Bone marrow (tissue), 2 donors: ENCODE results near the gene SPESP1.

Source experiments
- DNase-seq, 2 donors: peaks; one replicate each; lab custom pipeline; 2025; lab: John Stamatoyannopoulos, UW

SPESP1 gene

GRCh38 chr15:68930268-68931022 lies at the start of gene SPESP1:
Gene SPESP1, plus strand, starts transcription at chr15:68930525. Its CDS starts 129 bp downstream, at chr15:68930654.
- no peak for DNase-seq

- no peak for DNase-seq
Measured at GRCh38 chr15:68885070-68885469, 45.3 kb upstream of the SPESP1 start.

- no peak for DNase-seq
Measured at GRCh38 chr15:68887120-68887519, 43.2 kb upstream of the SPESP1 start.

GRCh38 chr15:68887819-68888218 lies 42.5 kb upstream of the SPESP1 start:
- DNase-seq: no peak

GRCh38 chr15:68888419-68888818 lies 41.9 kb upstream of the SPESP1 start:
- DNase-seq: no peak

- DNase-seq: no peak
Measured at GRCh38 chr15:68894208-68894607, 36.1 kb upstream of the SPESP1 start.

GRCh38 chr15:68896178-68896577 lies 34.1 kb upstream of the SPESP1 start:
- DNase-seq: no peak

- no peak for DNase-seq
Measured at GRCh38 chr15:68897016-68897415, 33.3 kb upstream of the SPESP1 start.

- DNase-seq: no peak
Measured at GRCh38 chr15:68900027-68900426, 30.3 kb upstream of the SPESP1 start.

- DNase-seq: no peak
Measured at GRCh38 chr15:68907396-68907923, 22.9 kb upstream of the SPESP1 start.

- no peak for DNase-seq
Measured at GRCh38 chr15:68909601-68910100, 20.7 kb upstream of the SPESP1 start.

GRCh38 chr15:68910341-68910740 lies 20.0 kb upstream of the SPESP1 start:
- no peak for DNase-seq

- no peak for DNase-seq
Measured at GRCh38 chr15:68910816-68911215, 19.5 kb upstream of the SPESP1 start.

GRCh38 chr15:68921926-68922325 lies 8.4 kb upstream of the SPESP1 start:
- DNase-seq: no peak

GRCh38 chr15:68924866-68925560 lies 5.3 kb upstream of the SPESP1 start:
- peak; percentile 2 to 40 for DNase-seq

- DNase-seq: no peak
Measured at GRCh38 chr15:68933001-68933400, 2.7 kb downstream of the SPESP1 start.

- DNase-seq: no peak
Measured at GRCh38 chr15:68934341-68934740, 4.0 kb downstream of the SPESP1 start.

GRCh38 chr15:68935400-68935937 lies 5.1 kb downstream of the SPESP1 start:
- DNase-seq: no peak

GRCh38 chr15:68939501-68939900 lies 9.2 kb downstream of the SPESP1 start:
- DNase-seq: no peak

GRCh38 chr15:68951813-68952212 lies 21.5 kb downstream of the SPESP1 start:
- no peak for DNase-seq

- no peak for DNase-seq
Measured at GRCh38 chr15:68957696-68958095, 27.4 kb downstream of the SPESP1 start.

GRCh38 chr15:68958597-68958996 lies 28.3 kb downstream of the SPESP1 start:
- no peak for DNase-seq

GRCh38 chr15:68962465-68962864 lies 32.1 kb downstream of the SPESP1 start:
- no peak for DNase-seq
